ENCODE results near the gene NET1. TPM values are rescaled to one million over a fixed set of nuclear protein-coding genes. Genes with fewer than 3 reads are reported as not detected.

The NET1 gene
- total RNA-seq, 1 donor from 2014 or later: 70.2 TPM

GRCh38 chr10:5381187-5381586 lies 31.2 kb upstream of the NET1 start:
- Mint-ChIP-seq H3K9me3 (peaks cover 4% of the 10 kb centered on the region), H3K27ac (ENCODE audit: unreplicated experiment) (no peak overlapping the region), H3K4me1 (no peaks in the 10 kb centered on the region), H3K4me3 (no peak overlapping the region), H3K27me3 (ENCODE audit: low read depth) (peaks cover 3% of the 10 kb centered on the region), H3K36me3 (ENCODE audit: low read depth) (no peaks in the 10 kb centered on the region)
- TF ChIP-seq, protein P1, sequence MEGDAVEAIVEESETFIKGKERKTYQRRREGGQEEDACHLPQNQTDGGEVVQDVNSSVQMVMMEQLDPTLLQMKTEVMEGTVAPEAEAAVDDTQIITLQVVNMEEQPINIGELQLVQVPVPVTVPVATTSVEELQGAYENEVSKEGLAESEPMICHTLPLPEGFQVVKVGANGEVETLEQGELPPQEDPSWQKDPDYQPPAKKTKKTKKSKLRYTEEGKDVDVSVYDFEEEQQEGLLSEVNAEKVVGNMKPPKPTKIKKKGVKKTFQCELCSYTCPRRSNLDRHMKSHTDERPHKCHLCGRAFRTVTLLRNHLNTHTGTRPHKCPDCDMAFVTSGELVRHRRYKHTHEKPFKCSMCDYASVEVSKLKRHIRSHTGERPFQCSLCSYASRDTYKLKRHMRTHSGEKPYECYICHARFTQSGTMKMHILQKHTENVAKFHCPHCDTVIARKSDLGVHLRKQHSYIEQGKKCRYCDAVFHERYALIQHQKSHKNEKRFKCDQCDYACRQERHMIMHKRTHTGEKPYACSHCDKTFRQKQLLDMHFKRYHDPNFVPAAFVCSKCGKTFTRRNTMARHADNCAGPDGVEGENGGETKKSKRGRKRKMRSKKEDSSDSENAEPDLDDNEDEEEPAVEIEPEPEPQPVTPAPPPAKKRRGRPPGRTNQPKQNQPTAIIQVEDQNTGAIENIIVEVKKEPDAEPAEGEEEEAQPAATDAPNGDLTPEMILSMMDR (conservative IDR thresholded peaks at IDR 0.05): no peak
- DNase-seq (ENCODE audit: low read depth, low spot score): no peak

GRCh38 chr10:5385224-5385623 lies 27.1 kb upstream of the NET1 start:
- no peaks in the 10 kb centered on the region for H3K36me3 Mint-ChIP-seq (ENCODE audit: low read depth)
- peaks cover 7% of the 10 kb centered on the region for H3K27me3 Mint-ChIP-seq (ENCODE audit: low read depth)
- TF ChIP-seq, protein P1 (conservative IDR thresholded peaks at IDR 0.05): no peak
- H3K4me1 Mint-ChIP-seq: no peaks in the 10 kb centered on the region
- peaks cover 9% of the 10 kb centered on the region for H3K9me3 Mint-ChIP-seq
- no peak overlapping the region for H3K27ac Mint-ChIP-seq (ENCODE audit: unreplicated experiment)
- H3K4me3 Mint-ChIP-seq: no peak overlapping the region
- no peak for DNase-seq (ENCODE audit: low read depth, low spot score)

- Mint-ChIP-seq H3K27ac (ENCODE audit: unreplicated experiment) (no peak overlapping the region), H3K36me3 (ENCODE audit: low read depth) (peaks cover 4% of the 10 kb centered on the region), H3K27me3 (ENCODE audit: low read depth) (peaks cover 7% of the 10 kb centered on the region), H3K9me3 (peaks cover 20% of the 10 kb centered on the region), H3K4me3 (no peak overlapping the region), H3K4me1 (no peaks in the 10 kb centered on the region)
- DNase-seq (ENCODE audit: low read depth, low spot score): no peak
- TF ChIP-seq, protein P1 (conservative IDR thresholded peaks at IDR 0.05): no peak
Measured at GRCh38 chr10:5387169-5387568, 25.2 kb upstream of the NET1 start.

- Mint-ChIP-seq H3K4me1 (no peaks in the 10 kb centered on the region), H3K27me3 (ENCODE audit: low read depth) (peaks cover 4% of the 10 kb centered on the region), H3K4me3 (no peak overlapping the region), H3K27ac (ENCODE audit: unreplicated experiment) (no peak overlapping the region), H3K36me3 (ENCODE audit: low read depth) (peaks cover 4% of the 10 kb centered on the region), H3K9me3 (peaks cover 26% of the 10 kb centered on the region)
- TF ChIP-seq, protein P1 (conservative IDR thresholded peaks at IDR 0.05): no peak
- no peak for DNase-seq (ENCODE audit: low read depth, low spot score)
Measured at GRCh38 chr10:5390607-5391205, 21.7 kb upstream of the NET1 start.

DNA sequence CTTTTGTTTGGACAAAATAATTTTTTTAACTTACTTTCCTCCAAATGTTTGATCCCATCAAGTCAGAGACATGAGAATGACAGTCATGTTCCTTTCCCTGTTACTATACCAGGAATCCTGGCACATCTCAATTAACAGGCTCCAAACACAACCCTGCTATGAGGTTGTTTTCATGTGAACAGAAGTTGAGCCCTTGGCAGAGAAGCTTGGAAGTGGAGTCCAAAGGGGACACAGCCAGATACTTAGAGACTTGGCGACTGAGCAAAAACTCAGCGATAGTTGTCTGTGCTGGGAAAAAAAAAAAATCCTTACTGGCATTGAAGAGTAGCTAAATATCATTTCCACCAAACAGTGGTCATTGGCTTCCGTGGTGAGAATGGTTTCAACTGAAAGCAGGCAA lies 20.6 kb upstream of the NET1 start:
- H3K4me1 Mint-ChIP-seq: no peaks in the 10 kb centered on the region
- peaks cover 4% of the 10 kb centered on the region for H3K36me3 Mint-ChIP-seq (ENCODE audit: low read depth)
- DNase-seq (ENCODE audit: low read depth, low spot score): no peak
- peaks cover 4% of the 10 kb centered on the region for H3K27me3 Mint-ChIP-seq (ENCODE audit: low read depth)
- no peak overlapping the region for H3K4me3 Mint-ChIP-seq
- TF ChIP-seq, protein P1 (conservative IDR thresholded peaks at IDR 0.05): no peak
- no peak overlapping the region for H3K27ac Mint-ChIP-seq (ENCODE audit: unreplicated experiment)
- H3K9me3 Mint-ChIP-seq: peaks cover 26% of the 10 kb centered on the region

Measured in neural crest cell (in vitro differentiated cells).